Mucosa of gallbladder (tissue), 1 donor: Measurements from ENCODE around the gene IMPG2. TPM values are rescaled to one million over a fixed set of nuclear protein-coding genes. Genes with fewer than 3 reads are reported as not detected.

Experiments
- DNase-seq: peaks from one replicate; pipeline ENCODE4 v3.0.0-alpha.2; 2020; ENCODE audit warnings: low spot score
- total RNA-seq: library from RNA; stranded (reverse); gene quantifications from one replicate; pipeline ENCODE4 v1.2.1, GENCODE V29; 2021
- donor health status: DM: no; HTN: no; CAD: no.

IMPG2 gene
- total RNA-seq, 1 donor from 2014 or later: 0.29 TPM

DNA sequence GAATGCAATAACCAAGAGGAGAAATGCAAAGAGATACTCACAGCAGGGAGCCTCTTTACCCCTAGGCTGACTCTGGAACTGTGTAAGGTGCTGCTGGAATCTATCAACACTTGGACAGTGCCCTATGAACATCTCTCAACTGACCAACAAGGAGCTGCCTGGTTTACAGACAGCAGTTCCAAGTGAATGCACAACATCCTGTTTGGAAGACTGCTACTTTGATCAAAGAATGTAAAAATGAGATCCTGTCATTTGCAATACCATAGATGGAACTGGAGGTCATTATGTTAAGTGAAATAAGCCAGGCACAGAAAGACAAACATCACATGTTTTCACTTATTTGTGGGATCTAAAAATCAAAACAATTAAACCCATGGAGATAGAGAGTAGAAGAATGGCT lies 136.3 kb downstream of the IMPG2 start:
- no peak for DNase-seq

DNA sequence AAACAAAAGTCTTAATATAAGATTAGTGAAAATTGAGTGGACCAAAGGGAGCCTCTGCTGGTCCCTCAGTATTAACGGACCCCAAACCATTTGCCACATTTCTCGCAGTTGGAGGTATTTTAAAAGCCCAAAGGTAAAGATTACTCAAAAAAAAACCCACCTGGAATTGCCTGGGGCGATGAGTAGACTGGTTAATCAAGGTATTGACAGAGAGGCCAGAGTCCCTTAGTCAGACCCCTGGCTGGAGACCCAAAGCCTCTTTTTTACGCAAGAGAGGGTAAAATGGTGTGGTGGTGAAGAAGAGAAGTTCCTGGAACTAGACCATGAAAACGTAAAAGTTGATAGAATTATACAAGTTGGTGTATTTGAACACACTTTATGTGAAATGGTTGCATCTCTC lies 137.2 kb downstream of the IMPG2 start:
- DNase-seq: no peak

DNA sequence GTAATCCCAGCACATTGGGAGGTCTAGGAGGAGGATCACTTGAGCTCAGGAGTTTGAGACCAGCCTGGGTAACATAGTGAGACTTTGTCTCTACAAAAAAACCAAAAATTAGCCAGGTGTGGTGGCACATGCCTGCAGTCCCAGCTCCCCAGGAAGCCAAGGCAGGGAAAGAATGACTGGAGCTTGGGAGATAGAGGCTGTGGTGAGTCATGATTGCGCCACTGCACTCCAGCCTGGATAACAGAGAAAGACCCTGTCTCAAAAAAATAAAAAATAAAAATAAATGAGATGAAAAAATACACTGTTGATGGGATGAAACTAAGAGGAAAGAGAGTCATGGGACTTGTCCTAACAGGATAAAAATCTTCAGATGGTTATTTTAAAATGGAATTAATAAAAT lies 137.6 kb downstream of the IMPG2 start:
- DNase-seq: no peak

DNA sequence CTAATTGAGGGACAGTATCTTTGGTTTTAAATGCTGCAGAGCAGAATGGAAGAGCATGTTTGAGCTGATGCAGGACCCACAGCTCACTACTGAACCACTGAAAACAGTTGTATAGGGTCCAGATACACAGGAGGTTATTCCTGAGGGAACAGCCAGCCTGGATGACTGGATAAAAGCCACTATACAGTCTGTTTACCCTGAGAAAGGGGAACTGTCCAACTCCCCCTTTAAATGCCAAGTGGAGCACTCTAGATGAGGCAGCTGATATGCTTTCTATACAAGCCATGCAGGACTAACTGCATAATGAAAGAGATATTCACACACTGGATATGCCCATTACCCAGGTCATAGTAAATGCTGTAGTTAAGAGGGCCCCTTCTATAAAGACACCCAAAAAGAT lies 138.6 kb downstream of the IMPG2 start:
- DNase-seq: no peak

DNA sequence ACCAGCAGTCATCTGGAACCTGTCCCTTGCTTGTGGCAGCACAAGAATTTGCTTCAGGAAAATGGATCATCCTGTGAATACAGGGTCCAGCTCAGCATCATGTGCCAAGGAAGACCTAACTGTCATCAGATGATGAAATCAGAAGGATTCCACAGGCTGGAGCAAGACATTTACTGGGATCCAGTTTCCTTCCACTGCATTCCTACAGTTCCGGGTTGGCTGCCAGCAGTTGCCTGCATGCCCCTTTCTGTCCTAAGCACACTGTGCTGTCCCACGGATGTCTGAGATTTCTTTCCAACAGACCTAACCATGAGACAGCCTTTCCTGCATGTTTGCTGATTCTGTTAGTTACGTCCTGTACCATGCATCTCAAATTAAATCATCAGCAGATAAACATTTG lies 140.7 kb downstream of the IMPG2 start:
- DNase-seq: no peak

DNA sequence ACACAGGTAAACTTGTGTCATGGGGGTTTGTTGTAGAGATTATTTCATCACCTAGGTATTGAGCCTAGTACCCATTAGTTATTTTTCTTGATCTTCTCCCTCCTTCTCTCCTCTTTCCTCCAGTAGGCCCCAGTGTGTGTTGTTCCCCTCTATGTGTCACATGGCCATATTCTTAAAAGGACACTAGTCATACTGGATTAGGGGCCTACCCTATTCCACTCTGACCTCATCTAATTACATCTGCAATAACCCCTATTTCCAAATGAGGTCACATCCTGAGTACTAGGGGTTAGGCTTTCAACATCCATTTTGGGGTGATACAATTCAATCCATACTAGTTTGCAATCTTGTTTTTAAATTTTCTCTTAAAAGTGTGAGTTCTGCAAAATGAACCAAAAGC lies 142.8 kb downstream of the IMPG2 start:
- no peak for DNase-seq

Other genes starting within 250 kb of the IMPG2 start
- gene SENP7, start 192.6 kb upstream of the IMPG2 start, total RNA-seq: 16.5 TPM
- 13.2 TPM for gene TRMT10C, start 241.3 kb upstream of the IMPG2 start, total RNA-seq